GM12878 (cell line): ENCODE data around the gene PPP2R5C. TPM values are rescaled to one million over a fixed set of nuclear protein-coding genes. Genes with fewer than 3 reads are reported as not detected.
A peak's percentile ranks its signal among the peaks of the same experiment; 100 is the strongest.

ENCODE experiments used
- ATF7 ChIP-seq: fragments of 450-650 bp; IDR thresholded peaks from 2 replicates; pipeline ENCODE4 v1.6.1; 2016; ENCODE audit warnings: low read depth, mild to moderate bottlenecking
- BCL11A ChIP-seq: IDR thresholded peaks from 2 replicates; pipeline ENCODE4 v1.6.1; 2011; ENCODE audit warnings: low read depth, low read length
- BHLHE40 ChIP-seq, 2 experiments: fragments of 450-650 bp in 1 of 2; IDR thresholded peaks; 2 replicates each; pipeline ENCODE4 v1.6.1; 2011 to 2017; ENCODE audit warnings: low read depth in 2 of 2, borderline replicate concordance in 1 of 2, improper control_type of control experiment in 1 of 2, low read length in 1 of 2, mild to moderate bottlenecking in 1 of 2
- BMI1 ChIP-seq: fragments of 450-650 bp; IDR thresholded peaks from 2 replicates; pipeline ENCODE4 v1.6.1; 2016; ENCODE audit warnings: mild to moderate bottlenecking, moderate library complexity, borderline replicate concordance
- CBX5 ChIP-seq: sonication (generic); IDR thresholded peaks from 2 replicates; pipeline ENCODE4 v1.6.1; 2016; ENCODE audit warnings: low read depth, moderate library complexity, mild to moderate bottlenecking, inconsistent platforms
- CREB1 ChIP-seq: IDR thresholded peaks from 2 replicates; pipeline ENCODE4 v1.6.1; 2012; ENCODE audit warnings: low read depth, mild to moderate bottlenecking, inconsistent platforms
- EGR1 ChIP-seq, 2 experiments: IDR thresholded peaks; 1 replicate in 1 of 2; 2 replicates in 1 of 2; pipeline ENCODE4 v1.6.1; 2011 to 2012; ENCODE audit warnings: low read depth in 2 of 2, low read length in 2 of 2, borderline replicate concordance in 1 of 2, mild to moderate bottlenecking in 1 of 2, moderate library complexity in 1 of 2
- EP300 ChIP-seq, 2 experiments: fragments of 150-350 bp in 1 of 2; IDR thresholded peaks; 2 replicates each; pipeline ENCODE4 v1.6.1; 2011 to 2012; ENCODE audit warnings: low read depth in 2 of 2, low read length in 2 of 2, borderline replicate concordance in 1 of 2, improper control_type of control experiment in 1 of 2, inconsistent platforms in 1 of 2; ENCODE audit not compliant: control insufficient read depth in 1 of 2
- ESRRA ChIP-seq: IDR thresholded peaks from 2 replicates; pipeline ENCODE4 v1.6.1; 2012; ENCODE audit warnings: mild to moderate bottlenecking, low read length, improper control_type of control experiment
- FOXM1 ChIP-seq: IDR thresholded peaks from 2 replicates; pipeline ENCODE4 v1.6.1; 2012; ENCODE audit warnings: low read depth, mild to moderate bottlenecking, inconsistent platforms, low read length, moderate library complexity
- GATAD2B ChIP-seq: fragments of 450-650 bp; conservative IDR thresholded peaks from 2 replicates; pipeline ENCODE4 v1.6.1; 2017; ENCODE audit warnings: low read depth, mild to moderate bottlenecking, moderate library complexity
- IKZF2 ChIP-seq, 2 experiments: fragments of 450-650 bp; IDR thresholded peaks; 2 replicates each; pipeline ENCODE4 v1.6.1; 2017; ENCODE audit warnings: mild to moderate bottlenecking in 2 of 2, moderate library complexity in 2 of 2
- KAT2A ChIP-seq: conservative IDR thresholded peaks from 2 replicates; pipeline ENCODE4 v1.6.1; 2011; ENCODE audit warnings: low read depth, low read length; ENCODE audit not compliant: control insufficient read depth
- NFXL1 ChIP-seq: fragments of 450-650 bp; IDR thresholded peaks from 2 replicates; pipeline ENCODE4 v1.6.1; 2017; ENCODE audit warnings: antibody characterized with exemption, mild to moderate bottlenecking, borderline replicate concordance
- NFYA ChIP-seq: IDR thresholded peaks from 2 replicates; pipeline ENCODE4 v1.6.1; 2011; ENCODE audit warnings: low read depth, mild to moderate bottlenecking, low read length, improper control_type of control experiment, borderline replicate concordance
- PML ChIP-seq: IDR thresholded peaks from 2 replicates; pipeline ENCODE4 v1.6.1; 2012; ENCODE audit warnings: low read length, inconsistent platforms
- RBBP5 ChIP-seq: fragments of 200-600 bp; sonication (generic); conservative IDR thresholded peaks from 2 replicates; pipeline ENCODE4 v1.6.1; 2016
- SIN3A ChIP-seq: IDR thresholded peaks from 2 replicates; pipeline ENCODE4 v1.6.1; 2012; ENCODE audit warnings: low read depth, low read length, improper control_type of control experiment
- SUZ12 ChIP-seq: fragments of 200-600 bp; sonication (generic); IDR thresholded peaks from one replicate; pipeline ENCODE4 v1.6.1; 2018; ENCODE audit warnings: antibody characterized with exemption, mild to moderate bottlenecking; ENCODE audit not compliant: unreplicated experiment
- TAF1 ChIP-seq: IDR thresholded peaks from 2 replicates; pipeline ENCODE4 v1.6.1; 2011; ENCODE audit warnings: mild to moderate bottlenecking, low read depth, low read length, borderline replicate concordance
- TCF7 ChIP-seq: IDR thresholded peaks from 2 replicates; pipeline ENCODE4 v1.6.1; 2014; ENCODE audit warnings: antibody characterized with exemption, borderline replicate concordance
- ZNF207 ChIP-seq: fragments of 450-650 bp; IDR thresholded peaks from 2 replicates; pipeline ENCODE4 v1.6.1; 2014; ENCODE audit warnings: antibody characterized with exemption, mild to moderate bottlenecking, borderline replicate concordance
- ZNF217 ChIP-seq: fragments of 450-650 bp; IDR thresholded peaks from 2 replicates; pipeline ENCODE4 v1.6.1; 2017; ENCODE audit warnings: antibody characterized with exemption, mild to moderate bottlenecking
- ZNF384 ChIP-seq: IDR thresholded peaks from 2 replicates; pipeline ENCODE4 v1.6.1; 2012; ENCODE audit warnings: low read depth, mild to moderate bottlenecking, low read length, improper control_type of control experiment, borderline replicate concordance
- ZZZ3 ChIP-seq: IDR thresholded peaks from 2 replicates; pipeline ENCODE4 v1.6.1; 2011; ENCODE audit warnings: low read depth; ENCODE audit not compliant: control insufficient read depth, insufficient read length
- polyA plus RNA-seq, 11 experiments: library from polyadenylated mRNA; depleted of rRNA in 4 of 11; unstranded in 6 of 11; stranded (reverse) in 5 of 11; fragments of >200 nt; fragmentation: Nextera tagmentation in 4 of 11; fragmentation: Illumina TruSeq in 1 of 11; extraction: Ambion mirVana in 4 of 11; extraction: Trizol in 1 of 11; gene quantifications; 1 replicate in 1 of 11; 2 replicates in 10 of 11; pipeline versions ENCODE4 v1.2.1 to v1.2.3, GENCODE V29; 2011 to 2016; ENCODE audit warnings: inconsistent platforms in 2 of 11, missing spikeins in 2 of 11, low read depth in 1 of 11
- total RNA-seq, 4 experiments: library from RNA; depleted of rRNA in 3 of 4; stranded (reverse); fragments of >200 nt in 3 of 4; fragmentation: Illumina TruSeq in 1 of 4; extraction: Trizol in 1 of 4; gene quantifications; 2 replicates each; pipeline versions ENCODE4 v1.2.1 to v1.2.3, GENCODE V29; 2013 to 2021
- TF ChIP-seq, protein P1 (sequence below): fragments of 450-650 bp; IDR thresholded peaks from 2 replicates; pipeline ENCODE4 v1.6.1; 2017; ENCODE audit warnings: mild to moderate bottlenecking, moderate library complexity
- TF ChIP-seq, protein P2 (sequence below): fragments of 450-650 bp; conservative IDR thresholded peaks from 2 replicates; pipeline ENCODE4 v1.6.1; 2017; ENCODE audit warnings: mild to moderate bottlenecking, moderate library complexity

PPP2R5C gene
- total and polyA plus RNA-seq, 10 of the 15 experiments (the other 5 are each of a cell fraction or from before 2014, with no cell fraction given): 106 to 199 (median 144) TPM

DNA sequence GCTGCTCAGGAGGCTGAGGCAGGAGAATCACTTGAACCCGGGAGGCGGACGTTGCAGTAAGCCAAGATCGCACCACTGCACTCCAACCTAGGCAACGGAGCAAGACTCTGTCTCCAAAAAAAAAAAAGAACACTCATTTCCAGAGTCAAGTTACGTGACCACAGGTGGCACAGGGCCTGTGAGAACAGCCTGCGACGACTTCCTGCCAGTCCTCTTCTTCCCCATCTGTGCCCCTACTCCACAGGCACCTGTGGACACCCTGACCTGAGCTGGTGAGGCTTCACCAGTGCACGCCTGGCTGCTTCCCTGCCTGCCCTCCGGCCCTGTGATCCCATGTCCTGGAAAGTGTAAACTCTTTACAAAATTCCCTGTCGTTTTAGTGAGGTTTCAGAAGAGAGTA, 77.7 kb downstream of the PPP2R5C start (continued):
- TF ChIP-seq NFXL1: no peak
- no peak for TF ChIP-seq SUZ12
- peak; percentile 15; the same call in 1 of the 2 replicates for TF ChIP-seq FOXM1
- TF ChIP-seq EGR1 (IDR thresholded peaks at IDR 0.05; ENCODE audit: borderline replicate concordance in 1 of 2, low read depth in 2 of 2, low read length in 2 of 2): no peak
- TF ChIP-seq GATAD2B: no peak
- TF ChIP-seq BCL11A: 0 out of 2 replicates have a peak, but pooled peaks have one; percentile 39
- TF ChIP-seq EP300 (IDR thresholded peaks at IDR 0.05; ENCODE audit: borderline replicate concordance in 1 of 2, control insufficient read depth in 1 of 2, low read depth in 2 of 2, low read length in 2 of 2): 0 out of 4 replicates have a peak, but pooled peaks of 1 of the 2 experiments have one; percentile 22
- TF ChIP-seq BMI1: no peak
- TF ChIP-seq ZNF217: no peak
- TF ChIP-seq ZZZ3: no peak
- TF ChIP-seq, protein P1, sequence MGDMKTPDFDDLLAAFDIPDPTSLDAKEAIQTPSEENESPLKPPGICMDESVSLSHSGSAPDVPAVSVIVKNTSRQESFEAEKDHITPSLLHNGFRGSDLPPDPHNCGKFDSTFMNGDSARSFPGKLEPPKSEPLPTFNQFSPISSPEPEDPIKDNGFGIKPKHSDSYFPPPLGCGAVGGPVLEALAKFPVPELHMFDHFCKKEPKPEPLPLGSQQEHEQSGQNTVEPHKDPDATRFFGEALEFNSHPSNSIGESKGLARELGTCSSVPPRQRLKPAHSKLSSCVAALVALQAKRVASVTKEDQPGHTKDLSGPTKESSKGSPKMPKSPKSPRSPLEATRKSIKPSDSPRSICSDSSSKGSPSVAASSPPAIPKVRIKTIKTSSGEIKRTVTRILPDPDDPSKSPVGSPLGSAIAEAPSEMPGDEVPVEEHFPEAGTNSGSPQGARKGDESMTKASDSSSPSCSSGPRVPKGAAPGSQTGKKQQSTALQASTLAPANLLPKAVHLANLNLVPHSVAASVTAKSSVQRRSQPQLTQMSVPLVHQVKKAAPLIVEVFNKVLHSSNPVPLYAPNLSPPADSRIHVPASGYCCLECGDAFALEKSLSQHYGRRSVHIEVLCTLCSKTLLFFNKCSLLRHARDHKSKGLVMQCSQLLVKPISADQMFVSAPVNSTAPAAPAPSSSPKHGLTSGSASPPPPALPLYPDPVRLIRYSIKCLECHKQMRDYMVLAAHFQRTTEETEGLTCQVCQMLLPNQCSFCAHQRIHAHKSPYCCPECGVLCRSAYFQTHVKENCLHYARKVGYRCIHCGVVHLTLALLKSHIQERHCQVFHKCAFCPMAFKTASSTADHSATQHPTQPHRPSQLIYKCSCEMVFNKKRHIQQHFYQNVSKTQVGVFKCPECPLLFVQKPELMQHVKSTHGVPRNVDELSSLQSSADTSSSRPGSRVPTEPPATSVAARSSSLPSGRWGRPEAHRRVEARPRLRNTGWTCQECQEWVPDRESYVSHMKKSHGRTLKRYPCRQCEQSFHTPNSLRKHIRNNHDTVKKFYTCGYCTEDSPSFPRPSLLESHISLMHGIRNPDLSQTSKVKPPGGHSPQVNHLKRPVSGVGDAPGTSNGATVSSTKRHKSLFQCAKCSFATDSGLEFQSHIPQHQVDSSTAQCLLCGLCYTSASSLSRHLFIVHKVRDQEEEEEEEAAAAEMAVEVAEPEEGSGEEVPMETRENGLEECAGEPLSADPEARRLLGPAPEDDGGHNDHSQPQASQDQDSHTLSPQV: no peak
- TF ChIP-seq SIN3A: no peak
- peak; percentile 55 to 58; a peak in 2 of 4 replicates for TF ChIP-seq IKZF2 (IDR thresholded peaks at IDR 0.05)
- TF ChIP-seq ESRRA: no peak
- TF ChIP-seq PML: 0 out of 2 replicates have a peak, but pooled peaks have one; percentile 27
- no peak for TF ChIP-seq TAF1
- peak; percentile 63 for TF ChIP-seq CREB1
- no peak for TF ChIP-seq RBBP5
- TF ChIP-seq ZNF207: no peak
- TF ChIP-seq, protein P2, sequence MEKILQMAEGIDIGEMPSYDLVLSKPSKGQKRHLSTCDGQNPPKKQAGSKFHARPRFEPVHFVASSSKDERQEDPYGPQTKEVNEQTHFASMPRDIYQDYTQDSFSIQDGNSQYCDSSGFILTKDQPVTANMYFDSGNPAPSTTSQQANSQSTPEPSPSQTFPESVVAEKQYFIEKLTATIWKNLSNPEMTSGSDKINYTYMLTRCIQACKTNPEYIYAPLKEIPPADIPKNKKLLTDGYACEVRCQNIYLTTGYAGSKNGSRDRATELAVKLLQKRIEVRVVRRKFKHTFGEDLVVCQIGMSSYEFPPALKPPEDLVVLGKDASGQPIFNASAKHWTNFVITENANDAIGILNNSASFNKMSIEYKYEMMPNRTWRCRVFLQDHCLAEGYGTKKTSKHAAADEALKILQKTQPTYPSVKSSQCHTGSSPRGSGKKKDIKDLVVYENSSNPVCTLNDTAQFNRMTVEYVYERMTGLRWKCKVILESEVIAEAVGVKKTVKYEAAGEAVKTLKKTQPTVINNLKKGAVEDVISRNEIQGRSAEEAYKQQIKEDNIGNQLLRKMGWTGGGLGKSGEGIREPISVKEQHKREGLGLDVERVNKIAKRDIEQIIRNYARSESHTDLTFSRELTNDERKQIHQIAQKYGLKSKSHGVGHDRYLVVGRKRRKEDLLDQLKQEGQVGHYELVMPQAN: no peak
- TF ChIP-seq TCF7: no peak
- no peak for TF ChIP-seq ATF7
- TF ChIP-seq KAT2A: no peak
- no peak for TF ChIP-seq NFYA
- no peak for TF ChIP-seq CBX5
- TF ChIP-seq ZNF384: no peak
- peak; percentile 30 to 32; a peak in 1 of 4 replicates for TF ChIP-seq BHLHE40 (IDR thresholded peaks at IDR 0.05; ENCODE audit: borderline replicate concordance in 1 of 2, low read depth in 2 of 2, low read length in 1 of 2)
